Right lobe of liver (tissue), 6 donors: ENCODE measurements around the gene PPM1J. TPM values are rescaled to one million over a fixed set of nuclear protein-coding genes. Genes with fewer than 3 reads are reported as not detected.

Source experiments
- ATAC-seq, 4 donors: fragments of 200-7000 bp; cut with Tn5 transposase; one replicate each; pipeline ENCODE4 v1.9.1; 2020; ENCODE audit warnings: mild to moderate bottlenecking in 4 of 4, moderate library complexity in 4 of 4
- DNase-seq, 3 donors: peaks; one replicate each; pipeline ENCODE4 v3.0.0-alpha.2; 2020
- H3K27ac ChIP-seq, 3 donors: fragments of 200-600 bp; one replicate each; pipeline ENCODE4 v1.8.0; 2022
- H3K27me3 ChIP-seq, 2 donors: fragments of 200-600 bp; one replicate each; pipeline ENCODE4 v1.8.0; 2022
- H3K36me3 ChIP-seq, 4 donors: fragments of 200-600 bp; sonication (generic) in 1 of 4; one replicate each; pipeline versions ENCODE4 v1.5.1 to v1.8.0; 2017 to 2022; ENCODE audit warnings: control low read depth in 1 of 4
- H3K4me1 ChIP-seq, 4 donors: fragments of 200-600 bp; sonication (generic) in 1 of 4; one replicate each; pipeline versions ENCODE4 v1.5.1 to v1.8.0; 2017 to 2022; ENCODE audit warnings: control low read depth in 1 of 4
- H3K4me3 ChIP-seq, 3 donors: fragments of 200-600 bp; one replicate each; pipeline ENCODE4 v1.8.0; 2022
- H3K9me3 ChIP-seq, 4 donors: fragments of 200-600 bp; sonication (generic) in 1 of 4; one replicate each; pipeline versions ENCODE4 v1.5.1 to v1.8.0; 2017 to 2022; ENCODE audit warnings: control low read depth in 1 of 4
- CTCF ChIP-seq, 4 donors: fragments of 200-600 bp in 3 of 4; fragments of 450-650 bp in 1 of 4; IDR thresholded peaks; one replicate each; pipeline versions ENCODE4 v1.5.1 to v1.8.0; 2016 to 2022; ENCODE audit warnings: antibody characterized with exemption in 4 of 4, mild to moderate bottlenecking in 2 of 4
- POLR2A ChIP-seq: fragments of 450-650 bp; IDR thresholded peaks from one replicate; pipeline ENCODE4 v1.6.1; 2017; ENCODE audit warnings: antibody characterized with exemption, mild to moderate bottlenecking
- WGBS: methylation state at CpG from one replicate; pipeline ENCODE4 v1.1.6; 2018; ENCODE audit warnings: low coverage, low lambda C conversion rate; ENCODE audit not compliant: insufficient coverage; ENCODE audit errors: missing lambda C conversion rate; 5-methylcytosine and 5-hydroxymethylcytosine counted together
- intact Hi-C, 2 donors: fragments of 100-400 bp; cut with DNase I; formaldehyde crosslinking; loops; one replicate each; pipeline versions ENCODE4 v1.11.2 to v1.14.1; 2022
- total RNA-seq, 6 experiments: library from RNA; depleted of rRNA in 2 of 6; stranded (reverse); fragments of >200 nt in 2 of 6; fragmentation: NEBNext Ultra II Directional in 3 of 6; extraction: Animal tissue kit (Norgen Biotek cat#: 25700) in 3 of 6; gene quantifications; one replicate each; pipeline versions ENCODE4 v1.1.0 to v1.2.4, GENCODE V29; 2016 to 2023
- donor health status: DM: no; HTN: yes; CAD: no.
- donor health status: DM: no; HTN: no; CAD: no.
- donor health status: DM: no; HTN: no; CAD: no.
- donor health status: DM: no; HTN: yes; CAD: no.
- donor health status: DM: no; HTN: yes; CAD: no.

Gene PPM1J
- total RNA-seq, 6 experiments from 2014 or later = 0.15 to 1.2 (median 0.40) TPM

- H3K36me3 ChIP-seq = no peaks in the 10 kb centered on the region
- ATAC-seq = no peak
- no peak for DNase-seq
- no peak overlapping the region for H3K4me3 ChIP-seq
- intact Hi-C loops = loop anchor here in 1 of 2 donors (5.0 kb wide), 1 partner anchor 209 kb away; no protein-coding TSS in a partner anchor
- TF ChIP-seq CTCF (IDR thresholded peaks at IDR 0.05) (no peak), POLR2A (no peak)
- no peaks in the 10 kb centered on the region for H3K9me3 ChIP-seq
- H3K27me3 ChIP-seq = no peaks in the 10 kb centered on the region
- H3K4me1 ChIP-seq = peaks cover 0 to 22% (median 5%) of the 10 kb centered on the region in 4 donors
- no CpG with 5 or more reads among the region's 11 CpGs for WGBS
- H3K27ac ChIP-seq = no peak overlapping the region
These were observed 3.5 kb downstream of the PPM1J start for GRCh38 chr1:112711670-112712069.

- TF ChIP-seq CTCF (IDR thresholded peaks at IDR 0.05) = no peak
- no peaks in the 10 kb centered on the region for H3K9me3 ChIP-seq
- DNase-seq = no peak
- no peaks in the 10 kb centered on the region for H3K36me3 ChIP-seq
- H3K4me1 ChIP-seq = peaks cover 0 to 20% (median 4%) of the 10 kb centered on the region in 4 donors
- WGBS = 88% methylated on average over 3 of the region's 7 CpGs
- no peak overlapping the region for H3K4me3 ChIP-seq
- no peak for ATAC-seq
- no peak overlapping the region for H3K27ac ChIP-seq
- no peaks in the 10 kb centered on the region for H3K27me3 ChIP-seq
- intact Hi-C loops = loop anchor here in 1 of 2 donors (5.0 kb wide), 1 partner anchor 209 kb away; no protein-coding TSS in a partner anchor
These were observed 4.1 kb downstream of the PPM1J start for GRCh38 chr1:112711041-112711440.

GRCh38 chr1:112710586-112710985 lies 4.5 kb downstream of the PPM1J start:
- peaks cover 0 to 20% (median 4%) of the 10 kb centered on the region in 4 donors for H3K4me1 ChIP-seq
- no peak overlapping the region for H3K4me3 ChIP-seq
- intact Hi-C loops = loop anchor here in 1 of 2 donors (5.0 kb wide), 1 partner anchor 208 kb away; no protein-coding TSS in a partner anchor
- no peaks in the 10 kb centered on the region for H3K36me3 ChIP-seq
- no peak overlapping the region for H3K27ac ChIP-seq
- ATAC-seq (no peak), DNase-seq (no peak)
- WGBS = 63% methylated on average over 1 of the region's 3 CpGs
- no peaks in the 10 kb centered on the region for H3K9me3 ChIP-seq
- H3K27me3 ChIP-seq = no peaks in the 10 kb centered on the region
- TF ChIP-seq CTCF (IDR thresholded peaks at IDR 0.05) (no peak), POLR2A (no peak)

- Histone ChIP-seq H3K27ac (no peak overlapping the region), H3K27me3 (no peaks in the 10 kb centered on the region), H3K4me3 (no peak overlapping the region), H3K36me3 (no peaks in the 10 kb centered on the region), H3K4me1 (peaks cover 0 to 24% (median 5%) of the 10 kb centered on the region in 4 donors), H3K9me3 (no peaks in the 10 kb centered on the region)
- no peak for DNase-seq
- intact Hi-C loops = loop anchor here in 1 of 2 donors (5.0 kb wide), 1 partner anchor 208 kb away; no protein-coding TSS in a partner anchor
- no peak for ATAC-seq
- TF ChIP-seq CTCF (IDR thresholded peaks at IDR 0.05) (no peak), POLR2A (no peak)
- WGBS = 91% methylated on average over 7 of the region's 7 CpGs
These were observed 5.0 kb downstream of the PPM1J start for GRCh38 chr1:112710159-112710558.
